Neutrophil (primary cell): ENCODE results near the gene LDLRAD1.
A peak's percentile ranks its signal among the peaks of the same experiment; 100 is the strongest.

Experiments
- H3K27ac ChIP-seq: fragments of 200-600 bp; sonication (generic); 2 replicates; pipeline ENCODE4 v1.5.1; 2016; ENCODE audit warnings: mild to moderate bottlenecking, moderate library complexity
- H3K27me3 ChIP-seq: fragments of 200-600 bp; sonication (generic); 2 replicates; pipeline ENCODE4 v1.6.0; 2016; ENCODE audit warnings: mild to moderate bottlenecking
- H3K36me3 ChIP-seq: fragments of 200-600 bp; sonication (generic); 2 replicates; pipeline ENCODE4 v1.5.1; 2017
- H3K4me1 ChIP-seq, 2 experiments: fragments of 200-600 bp in 1 of 2; sonication (generic) in 1 of 2; 1 replicate in 1 of 2; 2 replicates in 1 of 2; pipeline versions ENCODE4 v1.5.1 to v1.6.1; 2013 to 2016; ENCODE audit warnings: low read depth in 1 of 2, low read length in 1 of 2, mild to moderate bottlenecking in 1 of 2, moderate library complexity in 1 of 2; ENCODE audit not compliant: control insufficient read depth in 1 of 2, insufficient read depth in 1 of 2
- H3K4me3 ChIP-seq, 2 experiments: fragments of 200-600 bp in 1 of 2; sonication (generic) in 1 of 2; 1 replicate in 1 of 2; 2 replicates in 1 of 2; pipeline ENCODE4 v1.5.1; 2013 to 2016; ENCODE audit warnings: low read depth in 1 of 2, low read length in 1 of 2, mild to moderate bottlenecking in 1 of 2, moderate library complexity in 1 of 2
- H3K9me3 ChIP-seq: fragments of 200-600 bp; sonication (generic); 2 replicates; pipeline ENCODE4 v1.5.1; 2016
- TF ChIP-seq, protein P1 (sequence below): fragments of 200-600 bp; sonication (generic); IDR thresholded peaks from 2 replicates; pipeline ENCODE4 v1.5.1; 2016; ENCODE audit warnings: antibody characterized with exemption

LDLRAD1 gene, protein sequence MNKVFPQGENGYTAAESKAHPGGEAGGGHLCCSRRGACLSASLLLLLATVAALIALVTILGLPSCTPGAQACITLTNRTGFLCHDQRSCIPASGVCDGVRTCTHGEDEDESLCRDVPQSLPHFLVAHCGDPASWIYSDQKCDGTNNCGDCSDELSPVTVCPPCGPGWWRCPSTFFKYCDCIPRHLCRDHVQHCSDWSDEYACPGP

GRCh38 chr1:54017979-54018378, at the start of gene LDLRAD1:
LDLRAD1 (minus strand) TSS chr1:54018186; CDS start chr1:54018112, 74 bp downstream.
- H3K4me3 ChIP-seq: no peak within 1 kb of the TSS
- H3K9me3 ChIP-seq: no peaks in the 10 kb centered on the region
- no peaks in the 10 kb centered on the region for H3K4me1 ChIP-seq
- no peaks in the 10 kb centered on the region for H3K36me3 ChIP-seq
- TF ChIP-seq, protein P1, sequence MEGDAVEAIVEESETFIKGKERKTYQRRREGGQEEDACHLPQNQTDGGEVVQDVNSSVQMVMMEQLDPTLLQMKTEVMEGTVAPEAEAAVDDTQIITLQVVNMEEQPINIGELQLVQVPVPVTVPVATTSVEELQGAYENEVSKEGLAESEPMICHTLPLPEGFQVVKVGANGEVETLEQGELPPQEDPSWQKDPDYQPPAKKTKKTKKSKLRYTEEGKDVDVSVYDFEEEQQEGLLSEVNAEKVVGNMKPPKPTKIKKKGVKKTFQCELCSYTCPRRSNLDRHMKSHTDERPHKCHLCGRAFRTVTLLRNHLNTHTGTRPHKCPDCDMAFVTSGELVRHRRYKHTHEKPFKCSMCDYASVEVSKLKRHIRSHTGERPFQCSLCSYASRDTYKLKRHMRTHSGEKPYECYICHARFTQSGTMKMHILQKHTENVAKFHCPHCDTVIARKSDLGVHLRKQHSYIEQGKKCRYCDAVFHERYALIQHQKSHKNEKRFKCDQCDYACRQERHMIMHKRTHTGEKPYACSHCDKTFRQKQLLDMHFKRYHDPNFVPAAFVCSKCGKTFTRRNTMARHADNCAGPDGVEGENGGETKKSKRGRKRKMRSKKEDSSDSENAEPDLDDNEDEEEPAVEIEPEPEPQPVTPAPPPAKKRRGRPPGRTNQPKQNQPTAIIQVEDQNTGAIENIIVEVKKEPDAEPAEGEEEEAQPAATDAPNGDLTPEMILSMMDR: no peak
- no peaks in the 10 kb centered on the region for H3K27me3 ChIP-seq
- no peak within 1 kb of the TSS for H3K27ac ChIP-seq

GRCh38 chr1:54064299-54064698, 46.3 kb upstream of the LDLRAD1 start:
- Histone ChIP-seq H3K4me1 (no peaks in the 10 kb centered on the region), H3K36me3 (no peaks in the 10 kb centered on the region), H3K9me3 (no peaks in the 10 kb centered on the region), H3K27me3 (no peaks in the 10 kb centered on the region), H3K27ac (no peak overlapping the region), H3K4me3 (no peak overlapping the region)
- TF ChIP-seq, protein P1: no peak

GRCh38 chr1:54054438-54054749, 36.4 kb upstream of the LDLRAD1 start:
- peak overlapping the region; percentile 97 for H3K27ac ChIP-seq
- H3K9me3 ChIP-seq: no peaks in the 10 kb centered on the region
- no peaks in the 10 kb centered on the region for H3K27me3 ChIP-seq
- H3K4me3 ChIP-seq: peak overlapping the region; percentile 94 to 95
- TF ChIP-seq, protein P1: no peak
- peaks cover 32 to 33% of the 10 kb centered on the region in 2 experiments for H3K4me1 ChIP-seq
- H3K36me3 ChIP-seq: peaks cover 6% of the 10 kb centered on the region

DNA sequence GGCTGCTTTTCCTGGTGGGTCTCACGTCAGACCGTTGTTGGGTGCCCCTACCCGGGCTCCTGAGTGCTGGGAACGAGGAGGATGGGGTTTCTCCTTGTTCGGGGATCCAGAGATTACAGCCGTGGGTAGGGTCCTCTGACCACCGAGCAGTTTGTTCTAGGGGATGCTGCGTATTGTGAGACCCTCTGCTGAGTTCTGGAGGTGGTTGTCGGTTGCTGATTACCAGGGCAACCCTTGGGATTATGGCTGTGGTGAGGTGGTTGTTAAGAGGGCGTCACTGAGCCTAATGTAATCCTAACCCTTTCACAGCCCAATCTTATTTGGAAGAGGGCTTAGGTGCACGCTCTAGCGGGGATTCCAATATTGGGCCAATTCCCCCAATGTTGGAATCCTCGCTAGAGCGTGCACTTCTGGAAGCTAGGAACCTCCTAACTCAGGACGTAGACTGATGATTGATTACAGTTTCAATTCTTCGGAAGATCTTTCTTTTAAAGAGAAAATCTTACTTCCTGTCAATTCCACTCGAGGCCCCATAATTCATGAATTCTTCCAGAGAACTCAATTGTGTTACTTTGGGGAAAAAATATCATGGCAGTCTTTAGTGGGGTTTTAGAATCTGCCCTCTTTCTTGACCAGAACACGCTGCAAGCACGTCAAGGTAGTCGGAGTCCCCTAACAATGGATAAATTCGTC, 35.9 kb upstream of the LDLRAD1 start:
- H3K27me3 ChIP-seq: no peaks in the 10 kb centered on the region
- H3K36me3 ChIP-seq: peaks cover 6% of the 10 kb centered on the region
- peak overlapping the region; percentile 97 for H3K27ac ChIP-seq
- H3K9me3 ChIP-seq: no peaks in the 10 kb centered on the region
- peaks cover 32 to 38% of the 10 kb centered on the region in 2 experiments for H3K4me1 ChIP-seq
- H3K4me3 ChIP-seq: peak overlapping the region; percentile 94 to 95
- TF ChIP-seq, protein P1: no peak

DNA sequence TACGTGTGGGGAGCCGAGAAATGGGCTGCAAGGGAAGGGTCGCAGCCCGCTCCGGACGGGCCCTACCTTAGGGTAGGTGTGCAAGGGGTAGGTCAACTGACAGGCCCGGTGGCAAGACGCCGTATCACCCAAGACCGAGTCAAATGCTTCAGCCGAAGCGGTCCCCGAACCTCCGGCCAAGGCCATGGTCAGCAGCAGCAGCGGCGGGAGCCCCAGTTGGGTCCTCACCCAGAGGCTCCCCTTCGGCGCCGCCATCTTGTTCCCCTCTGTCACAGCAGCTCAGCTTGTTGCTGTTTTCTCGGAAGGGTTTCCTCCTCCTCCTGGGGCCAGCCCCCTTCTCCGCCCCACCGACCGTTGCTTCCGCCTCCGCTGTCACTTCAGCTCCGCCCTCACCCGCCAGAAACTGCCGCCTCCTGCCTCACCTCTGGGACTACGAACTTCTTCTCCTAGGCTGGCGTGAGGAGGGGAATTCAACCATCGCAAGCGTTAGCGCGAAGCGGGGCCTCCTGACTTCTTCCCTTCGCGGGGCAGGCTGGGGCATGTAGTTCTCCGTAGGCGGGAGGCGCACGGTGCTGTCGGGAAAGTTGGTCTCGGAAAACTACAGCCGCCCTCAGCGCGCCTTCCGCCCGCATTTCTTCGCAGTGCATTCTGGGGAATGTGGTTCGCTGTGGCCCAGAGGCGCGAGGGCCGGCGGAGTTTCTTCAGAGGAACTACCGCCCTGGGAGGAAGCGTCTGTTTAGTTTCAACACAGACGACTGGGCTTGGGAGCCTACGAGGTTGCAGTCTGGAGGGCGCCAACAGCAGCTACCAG, 35.2 kb upstream of the LDLRAD1 start, which contains the start of the genes TCEANC2 and TMEM59:
TSS of gene TCEANC2 (plus strand) at position 675 of the 811 bp plus-strand sequence. CDS start 815 bp downstream, outside the sequence.
TSS of gene TMEM59 (minus strand) at position 271 of the 811 bp plus-strand sequence. CDS start at position 255, 16 bp downstream.
- TF ChIP-seq, protein P1: peak; percentile 69
- H3K27me3 ChIP-seq: no peaks in the 10 kb centered on the region
- peak within 1 kb of the TSS; percentile 94 to 95 for H3K4me3 ChIP-seq
- no peaks in the 10 kb centered on the region for H3K9me3 ChIP-seq
- peak within 1 kb of the TSS; percentile 97 for H3K27ac ChIP-seq
- peaks cover 32 to 45% of the 10 kb centered on the region in 2 experiments for H3K4me1 ChIP-seq
- peaks cover 6% of the 10 kb centered on the region for H3K36me3 ChIP-seq
